Keratinocyte (primary cell): ENCODE results near the gene MSTN. TPM values are rescaled to one million over a fixed set of nuclear protein-coding genes. Genes with fewer than 3 reads are reported as not detected.

Experiments
- DNase-seq: peaks from one replicate; pipeline ENCODE4 v3.0.0-alpha.2; 2011; ENCODE audit warnings: low read depth, missing footprints, low spot score
- FAIRE-seq: peaks from 2 replicates; lab custom pipeline; 2011; peaks lifted over from hg19 to GRCh38; lab: Jason Lieb, UNC
- H2AFZ ChIP-seq: 2 replicates; pipeline ENCODE4 v1.6.0; 2012; ENCODE audit warnings: low read length, control low read depth, inconsistent platforms; ENCODE audit not compliant: control insufficient read depth
- H3K27ac ChIP-seq: 2 replicates; pipeline ENCODE4 v1.5.1; 2011; ENCODE audit warnings: low read length; ENCODE audit not compliant: control insufficient read depth, insufficient read depth
- H3K27me3 ChIP-seq: 3 replicates; pipeline ENCODE4 v1.6.0; 2011; ENCODE audit warnings: low read length; ENCODE audit not compliant: control insufficient read depth, insufficient read depth; ENCODE audit errors: extremely low read depth
- H3K36me3 ChIP-seq, 2 experiments: 2 replicates in 1 of 2; 3 replicates in 1 of 2; pipeline ENCODE4 v1.5.1; 2011; ENCODE audit warnings: low read length in 2 of 2, mild to moderate bottlenecking in 1 of 2; ENCODE audit not compliant: control insufficient read depth in 2 of 2, insufficient read depth in 2 of 2; ENCODE audit errors: extremely low read depth in 1 of 2
- H3K4me1 ChIP-seq: 3 replicates; pipeline ENCODE4 v1.5.1; 2011; ENCODE audit warnings: low read length; ENCODE audit not compliant: control insufficient read depth, insufficient read depth; ENCODE audit errors: extremely low read depth
- H3K4me2 ChIP-seq: 3 replicates; pipeline ENCODE4 v1.6.0; 2011; ENCODE audit warnings: low read depth, low read length; ENCODE audit not compliant: control insufficient read depth, insufficient read depth; ENCODE audit errors: extremely low read depth
- H3K4me3 ChIP-seq, 3 experiments: fragments of 200-600 bp in 1 of 3; sonication (generic) in 1 of 3; 2 replicates in 2 of 3; 3 replicates in 1 of 3; pipeline ENCODE4 v1.5.1; 2011 to 2016; ENCODE audit warnings: low read length in 3 of 3, mild to moderate bottlenecking in 3 of 3, control low read depth in 2 of 3, inconsistent platforms in 1 of 3, low read depth in 1 of 3, mixed read lengths in 1 of 3, mixed run types in 1 of 3, moderate library complexity in 1 of 3; ENCODE audit not compliant: control insufficient read depth in 2 of 3, insufficient read depth in 2 of 3; ENCODE audit errors: extremely low read depth in 1 of 3
- H3K79me2 ChIP-seq: 2 replicates; pipeline ENCODE4 v1.6.0; 2012; ENCODE audit warnings: low read length; ENCODE audit not compliant: control insufficient read depth, insufficient read depth
- H3K9ac ChIP-seq: 3 replicates; pipeline ENCODE4 v1.6.0; 2011; ENCODE audit warnings: low read length; ENCODE audit not compliant: control insufficient read depth, insufficient read depth; ENCODE audit errors: extremely low read depth
- H3K9me1 ChIP-seq: 3 replicates; pipeline ENCODE4 v1.6.0; 2011; ENCODE audit warnings: low read length; ENCODE audit not compliant: control insufficient read depth, insufficient read depth; ENCODE audit errors: extremely low read depth
- H3K9me3 ChIP-seq: 2 replicates; pipeline ENCODE4 v1.5.1; 2012; ENCODE audit warnings: low read depth, low read length; ENCODE audit not compliant: control insufficient read depth
- H4K20me1 ChIP-seq: 3 replicates; pipeline ENCODE4 v1.6.0; 2011; ENCODE audit warnings: low read length; ENCODE audit not compliant: control insufficient read depth, insufficient read depth; ENCODE audit errors: extremely low read depth
- CTCF ChIP-seq, 3 experiments: IDR thresholded peaks in 1 of 3; conservative IDR thresholded peaks in 1 of 3; optimal IDR thresholded peaks in 1 of 3; 2 replicates in 2 of 3; 3 replicates in 1 of 3; pipeline versions ENCODE3 to v1.5.1; 2011; ENCODE audit warnings: low read length in 3 of 3, mild to moderate bottlenecking in 3 of 3, moderate library complexity in 2 of 3, control low read depth in 1 of 3, inconsistent platforms in 1 of 3; ENCODE audit not compliant: insufficient read depth in 2 of 3; ENCODE audit errors: extremely low read depth in 1 of 3
- EZH2 ChIP-seq: IDR thresholded peaks from one replicate; pipeline ENCODE4 v1.6.1; 2012; ENCODE audit warnings: inconsistent platforms, mild to moderate bottlenecking, low read length, moderate library complexity
- dilution Hi-C: fragments of 300-500 bp; cut with MboI; formaldehyde crosslinking; loops from one replicate; pipeline ENCODE4 v1.7.0; 2020; ENCODE audit warnings: low sequenced_read_pairs; ENCODE audit not compliant: extremely low pct_ligation_motif_present
- polyA plus RNA-seq, 5 experiments: library from polyadenylated mRNA; depleted of rRNA in 3 of 5; stranded (reverse) in 3 of 5; stranded (forward) in 1 of 5; unstranded in 1 of 5; fragments of >200 nt; gene quantifications; 1 replicate in 1 of 5; 2 replicates in 3 of 5; 3 replicates in 1 of 5; pipeline versions ENCODE4 v1.2.1 to v1.2.3, GENCODE V29; 2011 to 2012; ENCODE audit warnings: missing spikeins in 2 of 5, low read depth in 1 of 5, low replicate concordance in 1 of 5

MSTN gene
- polyA plus RNA-seq, 1 donor (not counting 4 experiments of a cell fraction or from before 2014, with no cell fraction given): not detected

GRCh38 chr2:190097115-190097514 is 34.6 kb upstream of the MSTN start:
- no peak for FAIRE-seq
- Histone ChIP-seq H3K36me3 (no peaks in the 10 kb centered on the region), H3K27ac (no peak overlapping the region), H3K4me1 (no peaks in the 10 kb centered on the region), H4K20me1 (no peaks in the 10 kb centered on the region), H3K9ac (no peak overlapping the region), H3K9me1 (no peaks in the 10 kb centered on the region), H3K9me3 (no peaks in the 10 kb centered on the region), H3K4me3 (no peak overlapping the region), H3K79me2 (no peaks in the 10 kb centered on the region), H3K27me3 (no peaks in the 10 kb centered on the region), H2AFZ (no peak overlapping the region), H3K4me2 (no peak overlapping the region)
- dilution Hi-C loops: no loop called here
- TF ChIP-seq EZH2 (no peak), CTCF (optimal IDR thresholded peaks at IDR 0.05 in 1 of 3, IDR thresholded peaks at IDR 0.05 in 1 of 3, conservative IDR thresholded peaks at IDR 0.05 in 1 of 3; ENCODE audit: extremely low read depth in 1 of 3, insufficient read depth in 2 of 3, low read length in 3 of 3) (no peak)
- DNase-seq: no peak

- FAIRE-seq (no peak), DNase-seq (no peak)
- Histone ChIP-seq H3K4me1 (no peaks in the 10 kb centered on the region), H3K36me3 (no peaks in the 10 kb centered on the region), H2AFZ (no peak overlapping the region), H3K27me3 (no peaks in the 10 kb centered on the region), H3K9me1 (no peaks in the 10 kb centered on the region), H3K9me3 (no peaks in the 10 kb centered on the region), H3K4me3 (no peak overlapping the region), H3K4me2 (no peak overlapping the region), H3K79me2 (no peaks in the 10 kb centered on the region), H3K27ac (no peak overlapping the region), H3K9ac (no peak overlapping the region), H4K20me1 (no peaks in the 10 kb centered on the region)
- dilution Hi-C loops: no loop called here
- TF ChIP-seq CTCF (optimal IDR thresholded peaks at IDR 0.05 in 1 of 3, IDR thresholded peaks at IDR 0.05 in 1 of 3, conservative IDR thresholded peaks at IDR 0.05 in 1 of 3; ENCODE audit: extremely low read depth in 1 of 3, insufficient read depth in 2 of 3, low read length in 3 of 3) (no peak), EZH2 (no peak)
Measured at GRCh38 chr2:190094316-190094871, 31.9 kb upstream of the MSTN start.
